ENCODE measurements around the gene ENOX1.
A peak's percentile ranks its signal among the peaks of the same experiment; 100 is the strongest.

The ENOX1 gene

GRCh38 chr13:43362556-43362955 lies 424.2 kb downstream of the ENOX1 start:
- no peak for DNase-seq (ENCODE audit: low read depth)
- TF ChIP-seq CTCF (IDR thresholded peaks at IDR 0.05; ENCODE audit: low read length, missing control alignments): no peak
- no peak overlapping the region for H3K4me3 ChIP-seq (replicated peaks; ENCODE audit: low read depth, low read length)

GRCh38 chr13:43360892-43361610 lies 425.7 kb downstream of the ENOX1 start:
- no peak overlapping the region for H3K4me3 ChIP-seq (replicated peaks; ENCODE audit: low read depth, low read length)
- peak; percentile 65 for DNase-seq (ENCODE audit: low read depth)
- no peak for TF ChIP-seq CTCF (IDR thresholded peaks at IDR 0.05; ENCODE audit: low read length, missing control alignments)

GRCh38 chr13:43360171-43360570 lies 426.6 kb downstream of the ENOX1 start:
- TF ChIP-seq CTCF (IDR thresholded peaks at IDR 0.05; ENCODE audit: low read length, missing control alignments): no peak
- no peak overlapping the region for H3K4me3 ChIP-seq (replicated peaks; ENCODE audit: low read depth, low read length)

GRCh38 chr13:43359536-43359935 lies 427.2 kb downstream of the ENOX1 start:
- TF ChIP-seq CTCF (IDR thresholded peaks at IDR 0.05; ENCODE audit: low read length, missing control alignments): no peak
- no peak for DNase-seq (ENCODE audit: low read depth)
- no peak overlapping the region for H3K4me3 ChIP-seq (replicated peaks; ENCODE audit: low read depth, low read length)

More at GRCh38 chr13:43360171-43360570, 426.6 kb downstream of the ENOX1 start:
- peak; percentile 74 for DNase-seq (ENCODE audit: low read depth)

GRCh38 chr13:43357564-43357963 lies 429.2 kb downstream of the ENOX1 start:
- H3K4me3 ChIP-seq (replicated peaks; ENCODE audit: low read depth, low read length): no peak overlapping the region
- TF ChIP-seq CTCF (IDR thresholded peaks at IDR 0.05; ENCODE audit: low read length, missing control alignments): no peak
- DNase-seq (ENCODE audit: low read depth): no peak

GRCh38 chr13:43356567-43356966 lies 430.2 kb downstream of the ENOX1 start:
- TF ChIP-seq CTCF (IDR thresholded peaks at IDR 0.05; ENCODE audit: low read length, missing control alignments): no peak
- H3K4me3 ChIP-seq (replicated peaks; ENCODE audit: low read depth, low read length): no peak overlapping the region
- DNase-seq (ENCODE audit: low read depth): no peak

- no peak for TF ChIP-seq CTCF (IDR thresholded peaks at IDR 0.05; ENCODE audit: low read length, missing control alignments)
- DNase-seq (ENCODE audit: low read depth): no peak
- no peak overlapping the region for H3K4me3 ChIP-seq (replicated peaks; ENCODE audit: low read depth, low read length)
These were observed 431.0 kb downstream of the ENOX1 start for GRCh38 chr13:43355774-43356173.
